ENCODE results near the gene SEPTIN11.

SEPTIN11 gene

DNA sequence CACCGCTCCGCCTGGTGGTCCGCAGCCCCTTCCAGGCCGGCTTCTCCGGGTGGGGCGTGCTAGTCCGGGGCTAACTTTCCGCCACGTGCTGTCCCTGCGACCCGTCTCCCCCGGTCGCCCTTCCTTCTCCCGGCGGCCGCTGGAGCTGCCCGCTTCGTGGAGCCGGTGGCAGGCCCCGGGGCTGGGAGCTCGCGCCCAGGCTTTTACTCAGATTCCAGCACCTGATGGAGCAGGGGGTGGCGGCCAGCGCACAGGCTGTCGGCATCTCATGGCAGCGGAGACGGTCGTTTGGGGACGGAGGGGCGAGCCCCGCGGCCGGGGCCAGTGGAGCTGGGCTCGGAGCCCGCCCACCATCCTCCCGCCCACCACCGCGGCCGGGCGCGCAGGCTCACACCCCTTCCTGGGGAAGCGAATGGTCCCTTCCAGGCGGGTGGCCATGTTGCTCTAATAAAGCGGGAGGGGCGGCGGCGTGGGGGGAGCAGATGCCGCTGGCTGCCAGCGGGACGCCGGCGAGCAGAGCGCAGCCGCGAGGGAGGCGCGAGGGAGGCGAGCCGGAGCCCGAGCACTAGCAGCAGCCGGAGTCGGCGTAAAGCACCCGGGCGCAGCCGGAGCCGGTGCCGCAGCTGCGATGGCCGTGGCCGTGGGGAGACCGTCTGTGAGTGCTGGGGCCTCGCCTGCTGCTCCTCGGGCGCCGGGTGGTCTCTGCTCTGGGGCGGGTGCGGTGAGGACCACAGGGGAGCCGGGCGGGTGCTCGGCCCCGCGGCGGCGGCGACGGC, at the start of gene SEPTIN11:
Gene SEPTIN11, plus strand, starts transcription at position 477 of the 776 bp plus-strand sequence. Its CDS starts 152 bp downstream, at position 629.
- Histone ChIP-seq H3K4me3 (ENCODE audit: low read length in 2 of 2) (peak within 1 kb of the TSS; percentile 70 to 91), H3K9me3 (ENCODE audit: control insufficient read depth in 2 of 2, low read length in 2 of 2) (no peaks in the 10 kb centered on the region), H3K36me3 (ENCODE audit: control insufficient read depth in 2 of 2, insufficient read depth in 2 of 2, low read length in 2 of 2) (no peaks in the 10 kb centered on the region), H3K27ac (ENCODE audit: low read depth in 2 of 2, low read length in 2 of 2) (peak within 1 kb of the TSS; percentile 88 to 90), H3K9ac (ENCODE audit: low read depth in 1 of 2, low read length in 2 of 2) (peak within 1 kb of the TSS; percentile 83 to 86), H3K27me3 (ENCODE audit: control insufficient read depth in 2 of 2, insufficient read depth in 2 of 2, low read length in 2 of 2) (no peaks in the 10 kb centered on the region), H3K4me1 (ENCODE audit: control insufficient read depth in 2 of 2, insufficient read depth in 2 of 2, low read length in 2 of 2) (peaks cover 19 to 28% of the 10 kb centered on the region in 2 donors)

DNA sequence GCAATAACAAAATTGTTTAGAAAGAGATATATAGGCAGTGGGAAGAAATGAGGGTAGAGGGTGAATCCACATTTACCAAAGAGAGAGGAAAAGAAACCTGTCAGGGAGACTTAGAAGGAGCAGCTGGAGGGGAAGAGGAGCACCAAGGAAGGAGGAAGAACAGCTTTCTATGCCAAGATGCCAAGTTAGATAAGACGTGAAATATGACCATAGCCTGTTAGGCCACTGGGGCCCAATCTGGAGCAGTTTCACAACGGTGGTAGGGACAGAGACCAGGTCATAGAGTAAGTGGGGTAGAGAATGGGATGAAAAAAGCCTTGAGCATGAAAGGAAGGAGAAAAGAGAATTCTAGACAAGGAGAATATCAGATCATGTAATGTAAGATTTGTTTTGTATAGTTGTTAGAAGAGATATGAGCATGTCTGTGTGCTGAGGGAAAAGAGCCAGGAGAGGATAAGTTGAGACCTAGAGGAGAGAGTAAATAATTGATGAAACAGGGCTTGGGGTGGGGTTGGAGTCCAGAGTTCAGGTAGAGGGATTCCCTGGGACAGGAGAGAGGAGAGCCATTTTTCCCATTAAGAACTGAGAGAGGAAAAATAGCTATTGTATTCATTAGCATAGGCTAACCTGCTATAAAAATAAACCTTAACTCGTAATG, 47.2 kb upstream of the SEPTIN11 start:
- H3K4me1 ChIP-seq (ENCODE audit: control insufficient read depth in 2 of 2, insufficient read depth in 2 of 2, low read length in 2 of 2), result peaks cover 11 to 17% of the 10 kb centered on the region in 2 donors
- no peaks in the 10 kb centered on the region for H3K36me3 ChIP-seq (ENCODE audit: control insufficient read depth in 2 of 2, insufficient read depth in 2 of 2, low read length in 2 of 2)
- peak overlapping the region; percentile 28 to 38 for H3K27ac ChIP-seq (ENCODE audit: low read depth in 2 of 2, low read length in 2 of 2)
- H3K4me3 ChIP-seq (ENCODE audit: low read length in 2 of 2), result peak overlapping the region in 1 of 2 donors; percentile 1
- H3K9ac ChIP-seq (ENCODE audit: low read depth in 1 of 2, low read length in 2 of 2), result no peak overlapping the region
- H3K27me3 ChIP-seq (ENCODE audit: control insufficient read depth in 2 of 2, insufficient read depth in 2 of 2, low read length in 2 of 2), result peaks cover 0 to 3% of the 10 kb centered on the region in 2 donors
- H3K9me3 ChIP-seq (ENCODE audit: control insufficient read depth in 2 of 2, low read length in 2 of 2), result no peaks in the 10 kb centered on the region

DNA sequence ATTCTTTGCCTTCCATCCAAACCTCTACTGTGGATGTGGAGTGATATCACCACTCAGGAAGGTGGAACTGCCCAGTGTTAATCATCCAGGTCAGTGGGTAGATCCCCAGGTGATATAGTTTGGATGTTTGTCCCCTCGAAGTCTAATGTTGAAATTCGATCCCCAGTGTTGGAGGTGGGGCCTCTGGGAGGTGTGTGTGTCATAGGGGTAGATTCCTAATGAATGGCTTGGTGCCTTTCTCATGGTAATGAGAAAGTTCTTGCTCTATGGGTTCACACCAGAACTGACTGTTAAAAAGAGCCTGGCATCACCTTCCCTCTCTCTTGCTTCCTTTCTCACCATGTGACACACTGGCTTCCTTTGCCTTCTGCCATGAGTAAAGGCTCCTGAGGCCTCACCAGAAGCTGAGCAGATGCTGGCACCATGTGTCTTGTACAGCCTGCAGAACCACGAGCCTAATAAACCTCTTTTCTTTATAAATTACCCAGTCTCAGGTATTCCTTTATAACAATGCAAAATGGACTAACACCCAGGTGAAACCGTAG, 44.8 kb upstream of the SEPTIN11 start:
- Histone ChIP-seq H3K27ac (ENCODE audit: low read depth in 2 of 2, low read length in 2 of 2) (no peak overlapping the region), H3K9me3 (ENCODE audit: control insufficient read depth in 2 of 2, low read length in 2 of 2) (no peaks in the 10 kb centered on the region), H3K4me1 (ENCODE audit: control insufficient read depth in 2 of 2, insufficient read depth in 2 of 2, low read length in 2 of 2) (peaks cover 7 to 13% of the 10 kb centered on the region in 2 donors), H3K4me3 (ENCODE audit: low read length in 2 of 2) (no peak overlapping the region), H3K27me3 (ENCODE audit: control insufficient read depth in 2 of 2, insufficient read depth in 2 of 2, low read length in 2 of 2) (peaks cover 0 to 3% of the 10 kb centered on the region in 2 donors), H3K36me3 (ENCODE audit: control insufficient read depth in 2 of 2, insufficient read depth in 2 of 2, low read length in 2 of 2) (no peaks in the 10 kb centered on the region), H3K9ac (ENCODE audit: low read depth in 1 of 2, low read length in 2 of 2) (no peak overlapping the region)

GRCh38 chr4:76905521-76905920, 44.0 kb upstream of the SEPTIN11 start:
- Histone ChIP-seq H3K27me3 (ENCODE audit: control insufficient read depth in 2 of 2, insufficient read depth in 2 of 2, low read length in 2 of 2) (peaks cover 0 to 3% of the 10 kb centered on the region in 2 donors), H3K27ac (ENCODE audit: low read depth in 2 of 2, low read length in 2 of 2) (no peak overlapping the region), H3K36me3 (ENCODE audit: control insufficient read depth in 2 of 2, insufficient read depth in 2 of 2, low read length in 2 of 2) (no peaks in the 10 kb centered on the region), H3K4me1 (ENCODE audit: control insufficient read depth in 2 of 2, insufficient read depth in 2 of 2, low read length in 2 of 2) (peaks cover 7 to 13% of the 10 kb centered on the region in 2 donors), H3K4me3 (ENCODE audit: low read length in 2 of 2) (no peak overlapping the region), H3K9me3 (ENCODE audit: control insufficient read depth in 2 of 2, low read length in 2 of 2) (no peaks in the 10 kb centered on the region), H3K9ac (ENCODE audit: low read depth in 1 of 2, low read length in 2 of 2) (no peak overlapping the region)

DNA sequence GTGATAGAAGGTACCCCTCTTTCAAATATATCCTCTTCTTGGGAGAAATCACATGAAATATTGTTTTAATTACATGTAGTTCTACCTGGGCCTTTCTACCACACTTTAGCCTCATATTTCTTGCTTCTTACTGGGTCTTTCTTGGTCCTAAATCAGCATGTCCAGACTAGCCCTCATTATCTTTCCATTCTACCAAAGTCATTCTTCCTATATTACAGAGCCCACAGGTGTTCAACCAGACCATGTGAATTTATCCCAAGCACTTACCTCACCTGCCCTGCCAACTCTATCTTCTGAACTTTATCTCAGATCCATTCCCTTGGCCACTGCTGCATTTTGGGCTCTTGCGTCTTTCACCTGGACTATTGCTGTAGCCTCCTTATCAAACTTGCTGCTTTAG, 39.8 kb upstream of the SEPTIN11 start:
- Histone ChIP-seq H3K27ac (ENCODE audit: low read depth in 2 of 2, low read length in 2 of 2) (no peak overlapping the region), H3K9ac (ENCODE audit: low read depth in 1 of 2, low read length in 2 of 2) (no peak overlapping the region), H3K9me3 (ENCODE audit: control insufficient read depth in 2 of 2, low read length in 2 of 2) (no peaks in the 10 kb centered on the region), H3K4me3 (ENCODE audit: low read length in 2 of 2) (no peak overlapping the region), H3K36me3 (ENCODE audit: control insufficient read depth in 2 of 2, insufficient read depth in 2 of 2, low read length in 2 of 2) (no peaks in the 10 kb centered on the region), H3K27me3 (ENCODE audit: control insufficient read depth in 2 of 2, insufficient read depth in 2 of 2, low read length in 2 of 2) (no peaks in the 10 kb centered on the region), H3K4me1 (ENCODE audit: control insufficient read depth in 2 of 2, insufficient read depth in 2 of 2, low read length in 2 of 2) (no peaks in the 10 kb centered on the region)

- no peak overlapping the region for H3K9ac ChIP-seq (ENCODE audit: low read depth in 1 of 2, low read length in 2 of 2)
- no peaks in the 10 kb centered on the region for H3K27me3 ChIP-seq (ENCODE audit: control insufficient read depth in 2 of 2, insufficient read depth in 2 of 2, low read length in 2 of 2)
- H3K27ac ChIP-seq (ENCODE audit: low read depth in 2 of 2, low read length in 2 of 2), result peak overlapping the region; percentile 54 to 63
- H3K4me3 ChIP-seq (ENCODE audit: low read length in 2 of 2), result no peak overlapping the region
- peaks cover 6 to 24% of the 10 kb centered on the region in 2 donors for H3K4me1 ChIP-seq (ENCODE audit: control insufficient read depth in 2 of 2, insufficient read depth in 2 of 2, low read length in 2 of 2)
- no peaks in the 10 kb centered on the region for H3K9me3 ChIP-seq (ENCODE audit: control insufficient read depth in 2 of 2, low read length in 2 of 2)
- no peaks in the 10 kb centered on the region for H3K36me3 ChIP-seq (ENCODE audit: control insufficient read depth in 2 of 2, insufficient read depth in 2 of 2, low read length in 2 of 2)
These were observed 28.8 kb upstream of the SEPTIN11 start for GRCh38 chr4:76920715-76921114.

DNA sequence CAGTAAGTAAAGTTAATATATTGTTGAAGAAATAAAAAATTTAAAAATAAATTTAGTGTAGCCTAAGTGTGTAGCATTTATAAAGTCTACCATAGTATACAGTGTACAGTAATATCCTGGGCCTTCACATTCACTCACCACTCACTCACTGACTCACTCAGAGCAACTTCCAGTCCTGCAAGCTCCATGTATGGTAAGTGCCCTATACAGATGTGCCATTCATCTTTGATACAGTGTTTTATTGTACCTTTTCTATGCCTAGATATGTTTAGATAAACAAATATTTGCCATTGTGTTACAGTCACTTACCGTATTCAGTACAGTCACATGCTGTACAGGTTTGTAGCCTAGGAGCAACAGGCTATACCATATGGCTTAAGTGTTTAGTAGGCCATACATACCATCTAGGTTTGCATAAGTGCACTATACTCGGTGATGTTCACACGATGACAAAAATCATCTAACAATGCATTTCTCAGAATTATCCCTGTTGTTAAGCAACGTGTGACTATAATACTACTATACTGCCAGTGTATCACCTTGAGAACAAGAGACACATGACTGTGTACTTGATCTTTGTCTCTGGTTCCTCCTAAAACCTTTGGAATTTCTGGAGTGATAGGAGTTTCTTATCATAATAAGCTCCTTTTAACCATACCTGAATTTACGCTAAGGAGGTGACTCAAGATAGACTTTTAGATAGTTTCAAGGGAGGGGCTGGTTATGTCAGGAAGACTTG, 25.8 kb upstream of the SEPTIN11 start:
- Histone ChIP-seq H3K4me3 (ENCODE audit: low read length in 2 of 2) (no peak overlapping the region), H3K27ac (ENCODE audit: low read depth in 2 of 2, low read length in 2 of 2) (no peak overlapping the region)

DNA sequence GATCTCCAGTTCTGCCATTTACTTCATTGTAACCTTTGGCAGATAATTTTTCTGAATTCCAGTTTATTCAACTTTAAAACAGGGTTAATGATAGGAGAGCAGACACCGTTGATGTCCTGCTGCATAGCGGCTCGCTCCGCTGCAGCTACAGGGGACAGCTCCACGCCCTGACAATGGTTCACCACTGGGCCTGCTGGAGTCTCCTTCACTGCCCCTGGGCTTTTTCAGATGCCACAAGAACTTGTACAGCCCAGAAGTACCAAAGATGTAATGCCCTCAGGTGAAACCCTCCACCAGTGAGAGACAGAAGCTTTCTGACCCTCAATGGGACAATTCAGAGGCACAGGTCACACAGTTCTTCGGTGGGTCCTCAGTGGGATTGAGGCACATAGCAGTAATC, 22.7 kb upstream of the SEPTIN11 start:
- no peaks in the 10 kb centered on the region for H3K9me3 ChIP-seq (ENCODE audit: control insufficient read depth in 2 of 2, low read length in 2 of 2)
- H3K27me3 ChIP-seq (ENCODE audit: control insufficient read depth in 2 of 2, insufficient read depth in 2 of 2, low read length in 2 of 2), result no peaks in the 10 kb centered on the region
- H3K36me3 ChIP-seq (ENCODE audit: control insufficient read depth in 2 of 2, insufficient read depth in 2 of 2, low read length in 2 of 2), result no peaks in the 10 kb centered on the region
- peaks cover 0 to 14% of the 10 kb centered on the region in 2 donors for H3K4me1 ChIP-seq (ENCODE audit: control insufficient read depth in 2 of 2, insufficient read depth in 2 of 2, low read length in 2 of 2)
- H3K27ac ChIP-seq (ENCODE audit: low read depth in 2 of 2, low read length in 2 of 2), result no peak overlapping the region
- H3K9ac ChIP-seq (ENCODE audit: low read depth in 1 of 2, low read length in 2 of 2), result no peak overlapping the region
- no peak overlapping the region for H3K4me3 ChIP-seq (ENCODE audit: low read length in 2 of 2)

More for the DNA sequence above, 25.8 kb upstream of the SEPTIN11 start:
- Histone ChIP-seq H3K9me3 (ENCODE audit: control insufficient read depth in 2 of 2, low read length in 2 of 2) (no peaks in the 10 kb centered on the region), H3K9ac (ENCODE audit: low read depth in 1 of 2, low read length in 2 of 2) (no peak overlapping the region), H3K27me3 (ENCODE audit: control insufficient read depth in 2 of 2, insufficient read depth in 2 of 2, low read length in 2 of 2) (no peaks in the 10 kb centered on the region), H3K4me1 (ENCODE audit: control insufficient read depth in 2 of 2, insufficient read depth in 2 of 2, low read length in 2 of 2) (peaks cover 6 to 24% of the 10 kb centered on the region in 2 donors), H3K36me3 (ENCODE audit: control insufficient read depth in 2 of 2, insufficient read depth in 2 of 2, low read length in 2 of 2) (no peaks in the 10 kb centered on the region)

DNA sequence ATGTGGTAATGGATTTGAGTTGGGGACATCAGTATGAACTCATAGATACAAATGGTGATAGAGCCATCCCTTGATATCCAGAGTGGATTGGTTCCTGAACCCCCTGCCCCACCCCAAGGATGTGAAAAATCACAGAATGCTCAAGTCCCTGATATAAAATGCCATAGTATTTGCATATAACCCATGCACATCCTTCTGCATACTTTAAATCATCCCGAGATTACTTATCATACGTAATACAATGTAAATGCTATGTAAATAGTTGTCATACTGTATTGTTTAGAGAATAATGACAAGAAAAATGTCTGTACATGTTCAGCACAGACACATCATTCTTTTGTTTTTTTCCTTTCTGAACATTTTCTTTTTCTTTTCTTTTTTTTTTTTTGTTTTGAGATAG, 18.9 kb upstream of the SEPTIN11 start:
- no peak overlapping the region for H3K27ac ChIP-seq (ENCODE audit: low read depth in 2 of 2, low read length in 2 of 2)
- H3K27me3 ChIP-seq (ENCODE audit: control insufficient read depth in 2 of 2, insufficient read depth in 2 of 2, low read length in 2 of 2), result no peaks in the 10 kb centered on the region
- H3K36me3 ChIP-seq (ENCODE audit: control insufficient read depth in 2 of 2, insufficient read depth in 2 of 2, low read length in 2 of 2), result no peaks in the 10 kb centered on the region

More for the DNA sequence above, 18.9 kb upstream of the SEPTIN11 start:
- Histone ChIP-seq H3K4me3 (ENCODE audit: low read length in 2 of 2) (no peak overlapping the region), H3K9me3 (ENCODE audit: control insufficient read depth in 2 of 2, low read length in 2 of 2) (no peaks in the 10 kb centered on the region), H3K9ac (ENCODE audit: low read depth in 1 of 2, low read length in 2 of 2) (no peak overlapping the region), H3K4me1 (ENCODE audit: control insufficient read depth in 2 of 2, insufficient read depth in 2 of 2, low read length in 2 of 2) (no peaks in the 10 kb centered on the region)
